Measurements from ENCODE around the gene MTURN. TPM values are rescaled to one million over a fixed set of nuclear protein-coding genes. Genes with fewer than 3 reads are reported as not detected.

Gene MTURN
- polyA plus RNA-seq, 1 donor from 2014 or later = 75.5 TPM

DNA sequence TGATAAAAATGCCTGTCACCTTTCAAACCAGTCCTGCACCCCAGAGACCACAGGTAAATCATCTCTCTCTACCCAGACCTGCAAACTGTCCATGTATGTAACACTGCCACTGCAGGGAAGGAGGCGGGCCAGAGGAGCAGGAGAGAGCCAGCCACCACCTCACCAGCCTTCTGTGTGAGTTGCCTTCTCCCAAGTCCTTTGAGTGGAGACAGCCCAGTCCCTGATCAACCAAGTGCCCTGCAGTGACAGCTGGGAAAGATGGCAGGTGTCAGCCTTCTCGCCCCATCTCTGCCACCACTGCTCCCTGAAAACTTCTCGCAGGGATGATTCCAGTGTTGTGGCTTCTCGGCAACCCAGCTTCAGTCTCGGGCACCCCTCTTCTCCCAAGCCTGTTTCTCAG, 42.4 kb downstream of the MTURN start:
- Histone ChIP-seq H3K9me2 (ENCODE audit: insufficient read depth, low read length) (no peaks in the 10 kb centered on the region), H3K79me2 (replicated peaks; ENCODE audit: insufficient read depth, low read length) (no peaks in the 10 kb centered on the region), H3K36me3 (ENCODE audit: insufficient read depth, low read length) (no peaks in the 10 kb centered on the region), H3K9me3 (ENCODE audit: low read length) (no peaks in the 10 kb centered on the region), H3K27ac (ENCODE audit: low read length) (no peak overlapping the region), H2AFZ (ENCODE audit: low read depth, low read length) (no peak overlapping the region), H3F3A (ENCODE audit: insufficient read depth, low read length, poor library complexity, severe bottlenecking) (no peaks in the 10 kb centered on the region), H3K9ac (ENCODE audit: low read length) (no peak overlapping the region), H4K20me1 (ENCODE audit: insufficient read depth) (no peaks in the 10 kb centered on the region), H3K4me2 (ENCODE audit: low read length) (no peak overlapping the region), H3K4me3 (ENCODE audit: low read length) (no peak overlapping the region), H3K27me3 (ENCODE audit: insufficient read depth, low read depth, low read length) (no peaks in the 10 kb centered on the region)
- no peak for TF ChIP-seq POLR2AphosphoS5 (IDR thresholded peaks at IDR 0.05)
- no peak for TF ChIP-seq TAF1 (IDR thresholded peaks at IDR 0.05; ENCODE audit: low read depth)
- TF ChIP-seq SMC3 (conservative IDR thresholded peaks at IDR 0.05; ENCODE audit: poor library complexity) = no peak
- no peak for TF ChIP-seq MXI1 (conservative IDR thresholded peaks at IDR 0.05; ENCODE audit: poor library complexity, severe bottlenecking)
- TF ChIP-seq RAD21 (conservative IDR thresholded peaks at IDR 0.05) = no peak
- TF ChIP-seq EP300 (conservative IDR thresholded peaks at IDR 0.05; ENCODE audit: poor library complexity, severe bottlenecking) = no peak
- TF ChIP-seq, protein P1, sequence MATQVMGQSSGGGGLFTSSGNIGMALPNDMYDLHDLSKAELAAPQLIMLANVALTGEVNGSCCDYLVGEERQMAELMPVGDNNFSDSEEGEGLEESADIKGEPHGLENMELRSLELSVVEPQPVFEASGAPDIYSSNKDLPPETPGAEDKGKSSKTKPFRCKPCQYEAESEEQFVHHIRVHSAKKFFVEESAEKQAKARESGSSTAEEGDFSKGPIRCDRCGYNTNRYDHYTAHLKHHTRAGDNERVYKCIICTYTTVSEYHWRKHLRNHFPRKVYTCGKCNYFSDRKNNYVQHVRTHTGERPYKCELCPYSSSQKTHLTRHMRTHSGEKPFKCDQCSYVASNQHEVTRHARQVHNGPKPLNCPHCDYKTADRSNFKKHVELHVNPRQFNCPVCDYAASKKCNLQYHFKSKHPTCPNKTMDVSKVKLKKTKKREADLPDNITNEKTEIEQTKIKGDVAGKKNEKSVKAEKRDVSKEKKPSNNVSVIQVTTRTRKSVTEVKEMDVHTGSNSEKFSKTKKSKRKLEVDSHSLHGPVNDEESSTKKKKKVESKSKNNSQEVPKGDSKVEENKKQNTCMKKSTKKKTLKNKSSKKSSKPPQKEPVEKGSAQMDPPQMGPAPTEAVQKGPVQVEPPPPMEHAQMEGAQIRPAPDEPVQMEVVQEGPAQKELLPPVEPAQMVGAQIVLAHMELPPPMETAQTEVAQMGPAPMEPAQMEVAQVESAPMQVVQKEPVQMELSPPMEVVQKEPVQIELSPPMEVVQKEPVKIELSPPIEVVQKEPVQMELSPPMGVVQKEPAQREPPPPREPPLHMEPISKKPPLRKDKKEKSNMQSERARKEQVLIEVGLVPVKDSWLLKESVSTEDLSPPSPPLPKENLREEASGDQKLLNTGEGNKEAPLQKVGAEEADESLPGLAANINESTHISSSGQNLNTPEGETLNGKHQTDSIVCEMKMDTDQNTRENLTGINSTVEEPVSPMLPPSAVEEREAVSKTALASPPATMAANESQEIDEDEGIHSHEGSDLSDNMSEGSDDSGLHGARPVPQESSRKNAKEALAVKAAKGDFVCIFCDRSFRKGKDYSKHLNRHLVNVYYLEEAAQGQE (IDR thresholded peaks at IDR 0.05; ENCODE audit: borderline replicate concordance) = no peak
- no peak for TF ChIP-seq EZH2 (IDR thresholded peaks at IDR 0.05; ENCODE audit: borderline replicate concordance, insufficient read depth, low read length, poor library complexity, severe bottlenecking)
- no peak for TF ChIP-seq CTCF (IDR thresholded peaks at IDR 0.05; ENCODE audit: poor library complexity, severe bottlenecking)

DNA sequence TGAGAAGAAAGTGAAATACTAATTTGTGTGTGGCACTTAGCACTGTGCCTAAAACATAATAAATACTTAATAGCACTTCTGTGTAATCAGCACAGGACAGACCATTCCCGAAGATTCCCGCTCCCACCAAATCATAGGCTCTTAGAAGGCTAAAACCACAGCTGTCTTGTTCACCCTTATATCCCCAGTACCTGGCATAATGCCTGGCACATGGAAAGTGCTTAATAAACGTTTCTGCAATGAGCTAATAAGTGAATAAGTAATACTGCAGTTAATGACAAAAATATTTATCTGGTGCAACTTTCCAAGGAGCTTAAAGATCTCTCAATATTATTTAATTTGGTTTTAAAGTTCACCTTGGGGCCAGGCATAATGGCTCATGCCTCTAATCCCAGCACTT, 43.2 kb downstream of the MTURN start:
- no peaks in the 10 kb centered on the region for H3K9me2 ChIP-seq (ENCODE audit: insufficient read depth, low read length)
- no peak overlapping the region for H3K4me2 ChIP-seq (ENCODE audit: low read length)
- no peaks in the 10 kb centered on the region for H3K36me3 ChIP-seq (ENCODE audit: insufficient read depth, low read length)
- no peak overlapping the region for H2AFZ ChIP-seq (ENCODE audit: low read depth, low read length)
- H3K9me3 ChIP-seq (ENCODE audit: low read length) = no peaks in the 10 kb centered on the region
- no peak overlapping the region for H3K4me3 ChIP-seq (ENCODE audit: low read length)
- H3K79me2 ChIP-seq (replicated peaks; ENCODE audit: insufficient read depth, low read length) = no peaks in the 10 kb centered on the region
- TF ChIP-seq TAF1 (IDR thresholded peaks at IDR 0.05; ENCODE audit: low read depth) = no peak
- no peak for TF ChIP-seq POLR2AphosphoS5 (IDR thresholded peaks at IDR 0.05)
- TF ChIP-seq RAD21 (conservative IDR thresholded peaks at IDR 0.05) = no peak
- no peak for TF ChIP-seq SMC3 (conservative IDR thresholded peaks at IDR 0.05; ENCODE audit: poor library complexity)
- TF ChIP-seq, protein P1 (IDR thresholded peaks at IDR 0.05; ENCODE audit: borderline replicate concordance) = no peak
- no peak for TF ChIP-seq EZH2 (IDR thresholded peaks at IDR 0.05; ENCODE audit: borderline replicate concordance, insufficient read depth, low read length, poor library complexity, severe bottlenecking)
- TF ChIP-seq CTCF (IDR thresholded peaks at IDR 0.05; ENCODE audit: poor library complexity, severe bottlenecking) = no peak
- TF ChIP-seq MXI1 (conservative IDR thresholded peaks at IDR 0.05; ENCODE audit: poor library complexity, severe bottlenecking) = no peak
- no peak for TF ChIP-seq EP300 (conservative IDR thresholded peaks at IDR 0.05; ENCODE audit: poor library complexity, severe bottlenecking)
- H3K9ac ChIP-seq (ENCODE audit: low read length) = no peak overlapping the region
- no peaks in the 10 kb centered on the region for H4K20me1 ChIP-seq (ENCODE audit: insufficient read depth)
- H3K27me3 ChIP-seq (ENCODE audit: insufficient read depth, low read depth, low read length) = no peaks in the 10 kb centered on the region
- H3F3A ChIP-seq (ENCODE audit: insufficient read depth, low read length, poor library complexity, severe bottlenecking) = no peaks in the 10 kb centered on the region
- H3K27ac ChIP-seq (ENCODE audit: low read length) = no peak overlapping the region
